H1 (cell line): ENCODE results near the gene MXRA8. TPM values are rescaled to one million over a fixed set of nuclear protein-coding genes. Genes with fewer than 3 reads are reported as not detected.

ENCODE experiments used
- CTCF ChIA-PET: fragments of 300-600 bp; sonication (Branson Sonifier 250); formaldehyde crosslinking; loops from one replicate; lab custom pipeline; 2021; ENCODE audit not compliant: partially characterized antibody; lab: Charles Lee
- POLR2A ChIA-PET: fragments of 300-600 bp; sonication (Branson Sonifier 250); formaldehyde crosslinking; loops from one replicate; lab custom pipeline; 2021; ENCODE audit warnings: inconsistent platforms; ENCODE audit not compliant: partially characterized antibody; lab: Charles Lee
- DNase-seq, 2 experiments: peaks; one replicate each; pipeline versions ENCODE4 v3.0.0 to v3.0.0-alpha.2; 2010 to 2022; ENCODE audit warnings: low spot score in 2 of 2, low read depth in 1 of 2, mixed read lengths in 1 of 2
- FAIRE-seq: peaks from 2 replicates; lab custom pipeline; 2011; peaks lifted over from hg19 to GRCh38; lab: Jason Lieb, UNC
- H2AFZ ChIP-seq: 2 replicates; pipeline ENCODE4 v1.8.1; 2012; ENCODE audit warnings: low read length, inconsistent platforms
- H2AK5ac ChIP-seq: 2 replicates; pipeline ENCODE4 v1.6.1; 2013; ENCODE audit warnings: low read depth, low read length
- H2BK120ac ChIP-seq: replicated peaks from 2 replicates; pipeline ENCODE3; 2013; ENCODE audit warnings: low read depth, low read length, inconsistent platforms
- H2BK12ac ChIP-seq: 2 replicates; pipeline ENCODE4 v1.6.1; 2013; ENCODE audit warnings: low read depth, low read length
- H2BK15ac ChIP-seq: 2 replicates; pipeline ENCODE4 v1.6.1; 2013; ENCODE audit warnings: low read length
- H2BK20ac ChIP-seq: 2 replicates; pipeline ENCODE4 v1.6.1; 2013; ENCODE audit warnings: low read length
- H2BK5ac ChIP-seq: 2 replicates; pipeline ENCODE4 v1.6.1; 2013; ENCODE audit warnings: low read depth, low read length
- H3K14ac ChIP-seq: 2 replicates; pipeline ENCODE4 v1.6.1; 2013; ENCODE audit warnings: inconsistent platforms; ENCODE audit not compliant: insufficient read length
- H3K18ac ChIP-seq: 2 replicates; pipeline ENCODE4 v1.6.1; 2013; ENCODE audit warnings: low read length; ENCODE audit errors: extremely low read depth
- H3K23ac ChIP-seq: 2 replicates; pipeline ENCODE4 v1.6.1; 2013; ENCODE audit warnings: inconsistent platforms; ENCODE audit not compliant: insufficient read length
- H3K23me2 ChIP-seq: 2 replicates; pipeline ENCODE4 v1.6.1; 2013; ENCODE audit warnings: low read depth, low read length
- H3K27ac ChIP-seq: 2 replicates; pipeline ENCODE4 v1.6.1; 2011; ENCODE audit warnings: low read depth, low read length, inconsistent platforms
- H3K27me3 ChIP-seq, 4 experiments: replicated peaks in 1 of 4; 1 replicate in 1 of 4; 2 replicates in 3 of 4; pipeline versions ENCODE4 v1.6.1 to v1.8.1; 2011 to 2013; ENCODE audit warnings: low read length in 3 of 4, mild to moderate bottlenecking in 3 of 4, inconsistent platforms in 2 of 4, mixed read lengths in 2 of 4, moderate library complexity in 1 of 4; ENCODE audit not compliant: control insufficient read depth in 3 of 4, insufficient read depth in 3 of 4; ENCODE audit errors: extremely low read depth in 1 of 4
- H3K36me3 ChIP-seq, 4 experiments: 2 replicates each; pipeline versions ENCODE4 v1.6.1 to v1.8.1; 2011 to 2013; ENCODE audit warnings: mild to moderate bottlenecking in 4 of 4, low read length in 3 of 4, moderate library complexity in 2 of 4, control low read depth in 1 of 4, inconsistent platforms in 1 of 4; ENCODE audit not compliant: insufficient read depth in 4 of 4, control insufficient read depth in 2 of 4
- H3K4ac ChIP-seq: replicated peaks from 2 replicates; pipeline ENCODE3; 2013; ENCODE audit warnings: low read length, low read depth, mixed read lengths, inconsistent platforms; ENCODE audit not compliant: insufficient read length
- H3K4me1 ChIP-seq, 4 experiments: replicated peaks in 1 of 4; 1 replicate in 1 of 4; 2 replicates in 3 of 4; pipeline versions ENCODE4 v1.6.1 to v1.8.1; 2011 to 2013; ENCODE audit warnings: low read length in 3 of 4, inconsistent platforms in 2 of 4, mixed read lengths in 1 of 4; ENCODE audit not compliant: insufficient read depth in 4 of 4, control insufficient read depth in 3 of 4
- H3K4me2 ChIP-seq, 2 experiments: 2 replicates each; pipeline versions ENCODE4 v1.6.1 to v1.8.1; 2011 to 2013; ENCODE audit warnings: low read depth in 2 of 2, low read length in 2 of 2, control low read depth in 1 of 2, inconsistent platforms in 1 of 2, mild to moderate bottlenecking in 1 of 2; ENCODE audit not compliant: insufficient read depth in 1 of 2
- H3K4me3 ChIP-seq, 4 experiments: fragments of 200-600, 300-600 bp in 1 of 4; sonication (generic), shearing (Covaris generic), sonication (Bioruptor Twin) in 1 of 4; 2 replicates each; pipeline versions ENCODE4 v1.5.1 to v1.8.1; 2011 to 2016; ENCODE audit warnings: low read length in 4 of 4, low read depth in 3 of 4, control low read depth in 2 of 4, inconsistent platforms in 2 of 4, mild to moderate bottlenecking in 2 of 4, mixed read lengths in 1 of 4, moderate library complexity in 1 of 4; ENCODE audit not compliant: insufficient read depth in 2 of 4; ENCODE audit errors: extremely low read depth in 1 of 4
- H3K56ac ChIP-seq: replicated peaks from 2 replicates; pipeline ENCODE3; 2013; ENCODE audit warnings: low read depth, mild to moderate bottlenecking, mixed read lengths, low read length, inconsistent platforms; ENCODE audit not compliant: insufficient read length
- H3K79me1 ChIP-seq: 2 replicates; pipeline ENCODE4 v1.6.1; 2013; ENCODE audit warnings: low read depth, low read length, control low read depth
- H3K79me2 ChIP-seq, 2 experiments: 2 replicates each; pipeline versions ENCODE4 v1.6.1 to v1.8.1; 2012 to 2013; ENCODE audit warnings: low read length in 2 of 2, mild to moderate bottlenecking in 2 of 2, inconsistent platforms in 1 of 2; ENCODE audit not compliant: insufficient read depth in 2 of 2, control insufficient read depth in 1 of 2
- H3K9ac ChIP-seq, 4 experiments: replicated peaks in 1 of 4; 1 replicate in 1 of 4; 2 replicates in 3 of 4; pipeline versions ENCODE4 v1.6.1 to v1.8.1; 2011 to 2013; ENCODE audit warnings: low read depth in 3 of 4, low read length in 3 of 4, control low read depth in 2 of 4, mild to moderate bottlenecking in 2 of 4, moderate library complexity in 2 of 4, inconsistent platforms in 1 of 4; ENCODE audit errors: extremely low read depth in 1 of 4
- H3K9me3 ChIP-seq, 2 experiments: 2 replicates each; pipeline versions ENCODE4 v1.6.1 to v1.8.1; 2012 to 2013; ENCODE audit warnings: mild to moderate bottlenecking in 2 of 2, moderate library complexity in 2 of 2, control low read depth in 1 of 2, inconsistent platforms in 1 of 2, low read depth in 1 of 2, low read length in 1 of 2, mixed read lengths in 1 of 2; ENCODE audit not compliant: insufficient read depth in 2 of 2
- H4K20me1 ChIP-seq, 2 experiments: replicated peaks in 1 of 2; 2 replicates each; pipeline versions ENCODE3 to v1.8.1; 2011 to 2013; ENCODE audit warnings: inconsistent platforms in 2 of 2, low read length in 2 of 2, mild to moderate bottlenecking in 1 of 2; ENCODE audit not compliant: insufficient read depth in 2 of 2, control insufficient read depth in 1 of 2
- H4K5ac ChIP-seq: 2 replicates; pipeline ENCODE4 v1.6.1; 2013; ENCODE audit warnings: low read length, low read depth, mixed read lengths, inconsistent platforms; ENCODE audit not compliant: insufficient read length
- H4K8ac ChIP-seq: 2 replicates; pipeline ENCODE4 v1.8.0; 2013; ENCODE audit warnings: mild to moderate bottlenecking, moderate library complexity, low read length, inconsistent platforms; ENCODE audit not compliant: insufficient read depth; ENCODE audit errors: extremely low read depth
- H4K91ac ChIP-seq: replicated peaks from 2 replicates; pipeline ENCODE3; 2013; ENCODE audit warnings: low read length, mixed read lengths, inconsistent platforms; ENCODE audit not compliant: insufficient read length
- POLR2A ChIP-seq, 2 experiments: IDR thresholded peaks; 1 replicate in 1 of 2; 2 replicates in 1 of 2; pipeline ENCODE4 v1.6.1; 2011; ENCODE audit warnings: low read depth in 2 of 2, low read length in 2 of 2, mild to moderate bottlenecking in 2 of 2; ENCODE audit errors: control extremely low read depth in 1 of 2
- POLR2AphosphoS5 ChIP-seq: IDR thresholded peaks from 2 replicates; pipeline ENCODE4 v1.6.1; 2011; ENCODE audit warnings: low read depth, low read length
- RXRA ChIP-seq: IDR thresholded peaks from 2 replicates; pipeline ENCODE4 v1.6.1; 2011; ENCODE audit warnings: low read depth, mild to moderate bottlenecking, low read length, moderate library complexity; ENCODE audit not compliant: insufficient read depth
- SIN3A ChIP-seq, 2 experiments: IDR thresholded peaks in 1 of 2; conservative IDR thresholded peaks in 1 of 2; 2 replicates each; pipeline ENCODE4 v1.6.1; 2011 to 2012; ENCODE audit warnings: low read length in 2 of 2, improper control_type of control experiment in 1 of 2, low read depth in 1 of 2, mild to moderate bottlenecking in 1 of 2
- SIX5 ChIP-seq: IDR thresholded peaks from 2 replicates; pipeline ENCODE4 v1.6.1; 2011; ENCODE audit warnings: mild to moderate bottlenecking, low read depth, low read length
- TAF7 ChIP-seq: optimal IDR thresholded peaks from 2 replicates; pipeline ENCODE3; 2011; ENCODE audit warnings: low read depth, mild to moderate bottlenecking, inconsistent platforms, low read length, moderate library complexity, borderline replicate concordance
- WGBS, 2 experiments: shearing (Covaris generic) in 1 of 2; methylation state at CpG; one replicate each; pipeline versions ENCODE4 v1.1.6 to v1.1.7; 2013 to 2015; ENCODE audit warnings: low lambda C conversion rate in 2 of 2, mixed read lengths in 2 of 2, inconsistent platforms in 1 of 2, low coverage in 1 of 2, missing lambda C conversion rate in 1 of 2; ENCODE audit not compliant: insufficient replicate concordance in 2 of 2, insufficient coverage in 1 of 2, insufficient read length in 1 of 2; ENCODE audit errors: extremely low coverage in 1 of 2, missing lambda C conversion rate in 1 of 2; 5-methylcytosine and 5-hydroxymethylcytosine counted together
- polyA plus RNA-seq, 7 experiments: library from polyadenylated mRNA; depleted of rRNA in 3 of 7; stranded (reverse) in 5 of 7; unstranded in 2 of 7; fragments of >200 nt in 5 of 7; fragments of 200-250 nt in 2 of 7; gene quantifications; 1 replicate in 5 of 7; 2 replicates in 1 of 7; 4 replicates in 1 of 7; pipeline versions ENCODE4 v1.2.1 to v1.2.3, GENCODE V29; 2011 to 2013; ENCODE audit warnings: missing spikeins in 2 of 7, mixed read lengths in 2 of 7
- total RNA-seq: library from RNA; stranded (reverse); fragmentation: NEBNext Ultra II Directional; extraction: Animal tissue kit (Norgen Biotek cat#: 25700); gene quantifications from 2 replicates; pipeline ENCODE4 v1.2.1, GENCODE V29; 2021
- TF ChIP-seq, protein P1 (sequence below): IDR thresholded peaks from 2 replicates; pipeline ENCODE4 v1.6.1; 2011; ENCODE audit warnings: low read length, improper control_type of control experiment

Gene MXRA8
- total and polyA plus RNA-seq, 2 of the 8 experiments (the other 6 are each of a cell fraction or from before 2014, with no cell fraction given), result 10.5 to 17.2 TPM

DNA sequence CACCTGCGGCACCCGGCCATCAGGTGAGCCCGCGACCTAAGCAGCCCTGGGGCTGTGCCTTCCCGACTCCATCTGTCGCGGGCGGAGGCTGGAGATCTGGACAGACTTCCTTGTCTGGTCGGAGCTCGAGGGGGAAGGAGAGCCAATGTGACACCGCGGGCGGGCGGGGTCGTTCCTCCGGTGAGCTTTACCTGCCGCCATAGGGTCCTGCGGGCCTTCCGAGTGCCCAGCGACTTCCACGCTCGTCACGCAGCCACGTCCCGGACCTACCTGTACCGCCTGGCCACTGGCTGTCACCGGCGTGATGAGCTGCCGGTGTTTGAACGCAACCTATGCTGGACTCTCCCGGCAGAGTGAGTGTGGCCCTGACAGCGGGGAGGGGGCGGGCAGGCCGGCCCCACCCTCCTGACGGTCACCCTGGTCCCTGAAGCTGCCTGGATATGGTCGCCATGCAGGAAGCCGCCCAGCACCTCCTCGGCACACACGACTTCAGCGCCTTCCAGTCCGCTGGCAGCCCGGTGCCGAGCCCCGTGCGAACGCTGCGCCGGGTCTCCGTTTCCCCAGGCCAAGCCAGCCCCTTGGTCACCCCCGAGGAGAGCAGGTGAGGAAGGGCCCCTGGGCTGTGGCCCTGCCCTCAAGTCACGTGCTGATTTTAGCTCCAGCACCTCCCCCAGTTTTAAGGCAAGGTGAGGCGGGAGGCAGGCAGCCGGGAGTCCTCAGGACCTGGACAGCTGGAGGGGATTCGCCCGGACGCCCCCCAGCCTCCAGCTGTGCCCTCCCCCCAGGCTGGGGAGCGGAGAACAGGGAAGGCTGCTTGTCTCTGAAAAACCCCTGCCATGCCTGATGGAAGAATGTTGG is 48.9 kb downstream of the MXRA8 start:
- Histone ChIP-seq H2AFZ (no peak overlapping the region), H4K8ac (peak overlapping the region; percentile 14), H3K23ac (no peak overlapping the region), H3K14ac (no peak overlapping the region), H3K79me2 (peaks cover 0 to 6% of the 10 kb centered on the region in 2 experiments; a peak in 1 of 4 replicates), H3K27me3 (peaks cover 0 to 4% (median 1%) of the 10 kb centered on the region in 4 experiments; a peak in 1 of 7 replicates), H4K5ac (peak overlapping the region; percentile 52), H3K36me3 (peaks cover 14 to 38% (median 31%) of the 10 kb centered on the region in 4 experiments), H3K79me1 (peaks cover 4% of the 10 kb centered on the region), H3K4me1 (peaks cover 0 to 38% (median 28%) of the 10 kb centered on the region in 4 experiments; a peak in 6 of 7 replicates), H3K18ac (no peak overlapping the region), H3K4me3 (peak overlapping the region; percentile 77 to 98 (median 87)), H2BK12ac (0 out of 2 replicates have a peak overlapping the region, but pooled peaks have one; percentile 75), H3K9ac (peak overlapping the region in 3 of 4 experiments; percentile 51 to 71 (median 70); a peak in 5 of 7 replicates), H3K9me3 (no peaks in the 10 kb centered on the region), H2BK5ac (no peak overlapping the region), H3K4ac (peak overlapping the region; percentile 69), H2AK5ac (no peak overlapping the region), H3K56ac (no peak overlapping the region), H3K4me2 (peak overlapping the region; percentile 66 to 78), H4K91ac (no peak overlapping the region), H3K23me2 (peaks cover 21% of the 10 kb centered on the region; the same call in 1 of the 2 replicates), H2BK15ac (no peak overlapping the region), H2BK120ac (no peak overlapping the region), H2BK20ac (no peak overlapping the region), H4K20me1 (peaks cover 5 to 26% of the 10 kb centered on the region in 2 experiments), H3K27ac (no peak overlapping the region; the same call in 1 of the 2 replicates)
- POLR2A ChIA-PET, result interaction anchor here (0.8 to 10.1 kb wide), 18 partner anchors 9 to 254 kb away, joined by 3 to 134 read pairs (median 4); partner anchors contain the start of genes CCNL2 and TAS1R3
- FAIRE-seq (no peak), DNase-seq (no peak)
- CTCF ChIA-PET, result interaction anchor here (0.8 to 1.5 kb wide), 7 partner anchors 9 to 96 kb away, joined by 3 to 8 read pairs (median 3); no protein-coding TSS in a partner anchor
- WGBS, 2 experiments, result 38% methylated on average over 41 of the region's 57 CpGs; no CpG with 5 or more reads in 1 of the 2 experiments
- TF ChIP-seq POLR2A (IDR thresholded peaks at IDR 0.05; ENCODE audit: control extremely low read depth in 1 of 2, low read depth in 2 of 2, low read length in 2 of 2) (0 out of 3 replicates have a peak, but pooled peaks of 1 of the 2 experiments have one; percentile 18), POLR2AphosphoS5 (peak; percentile 24), TAF7 (peak; percentile 24), SIN3A (conservative IDR thresholded peaks at IDR 0.05 in 1 of 2, IDR thresholded peaks at IDR 0.05 in 1 of 2; ENCODE audit: low read depth in 1 of 2, low read length in 2 of 2) (0 out of 4 replicates have a peak, but pooled peaks of 1 of the 2 experiments have one; percentile 35), RXRA (no peak), SIX5 (no peak)
- TF ChIP-seq, protein P1, sequence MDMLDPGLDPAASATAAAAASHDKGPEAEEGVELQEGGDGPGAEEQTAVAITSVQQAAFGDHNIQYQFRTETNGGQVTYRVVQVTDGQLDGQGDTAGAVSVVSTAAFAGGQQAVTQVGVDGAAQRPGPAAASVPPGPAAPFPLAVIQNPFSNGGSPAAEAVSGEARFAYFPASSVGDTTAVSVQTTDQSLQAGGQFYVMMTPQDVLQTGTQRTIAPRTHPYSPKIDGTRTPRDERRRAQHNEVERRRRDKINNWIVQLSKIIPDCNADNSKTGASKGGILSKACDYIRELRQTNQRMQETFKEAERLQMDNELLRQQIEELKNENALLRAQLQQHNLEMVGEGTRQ, result peak; percentile 74
